ENCODE results near the gene SAMD1. TPM values are rescaled to one million over a fixed set of nuclear protein-coding genes. Genes with fewer than 3 reads are reported as not detected.
A peak's percentile ranks its signal among the peaks of the same experiment; 100 is the strongest.

Gene SAMD1
- total RNA-seq, 2 donors from 2014 or later: 52.9 to 91.3 TPM

DNA sequence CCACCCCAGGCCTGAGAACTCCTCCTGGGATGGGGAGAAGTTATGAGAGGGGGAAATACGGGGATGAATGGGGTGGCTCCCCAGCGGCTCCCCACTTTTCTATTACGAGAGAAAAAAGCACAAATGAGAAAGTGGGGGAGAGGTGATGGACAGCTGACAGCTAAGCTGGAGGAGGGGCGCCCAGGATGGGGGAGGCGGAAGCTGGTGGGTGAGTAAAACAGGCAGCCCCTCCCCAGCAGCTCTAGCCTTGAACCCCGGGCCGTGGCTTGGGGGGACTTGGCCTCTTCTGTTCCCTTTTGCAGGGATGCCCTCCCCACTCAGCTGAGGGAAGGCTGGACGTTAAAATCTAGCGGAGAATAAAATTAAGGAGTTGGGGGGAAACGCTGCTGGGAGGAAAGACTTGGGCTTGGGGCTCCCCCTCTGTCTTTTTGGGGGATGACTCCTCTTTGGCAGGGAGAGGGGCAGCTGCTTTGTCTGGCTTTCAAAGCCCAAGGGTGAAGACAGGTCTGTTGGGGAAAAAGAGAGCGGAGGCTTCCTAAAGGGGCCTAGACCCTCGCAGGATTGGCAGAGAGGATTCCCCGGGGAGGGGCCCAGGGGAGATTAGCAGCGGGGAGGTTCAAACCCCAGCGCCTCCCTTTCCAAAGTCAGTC, 1.4 kb upstream of the SAMD1 start:
- Histone ChIP-seq H3K9ac (ENCODE audit: low read depth in 2 of 2, low read length in 2 of 2) (peak overlapping the region; percentile 50 to 84), H3K27ac (peak overlapping the region; percentile 95), H3K4me1 (no peaks in the 10 kb centered on the region), H3K27me3 (no peaks in the 10 kb centered on the region), H3K4me3 (peak overlapping the region; percentile 84), H3K9me3 (no peaks in the 10 kb centered on the region), H3K36me3 (no peaks in the 10 kb centered on the region)
- intact Hi-C loops (cut with DNase I): no loop called here
- DNase-seq: peak; percentile 56
- TF ChIP-seq, protein P1, sequence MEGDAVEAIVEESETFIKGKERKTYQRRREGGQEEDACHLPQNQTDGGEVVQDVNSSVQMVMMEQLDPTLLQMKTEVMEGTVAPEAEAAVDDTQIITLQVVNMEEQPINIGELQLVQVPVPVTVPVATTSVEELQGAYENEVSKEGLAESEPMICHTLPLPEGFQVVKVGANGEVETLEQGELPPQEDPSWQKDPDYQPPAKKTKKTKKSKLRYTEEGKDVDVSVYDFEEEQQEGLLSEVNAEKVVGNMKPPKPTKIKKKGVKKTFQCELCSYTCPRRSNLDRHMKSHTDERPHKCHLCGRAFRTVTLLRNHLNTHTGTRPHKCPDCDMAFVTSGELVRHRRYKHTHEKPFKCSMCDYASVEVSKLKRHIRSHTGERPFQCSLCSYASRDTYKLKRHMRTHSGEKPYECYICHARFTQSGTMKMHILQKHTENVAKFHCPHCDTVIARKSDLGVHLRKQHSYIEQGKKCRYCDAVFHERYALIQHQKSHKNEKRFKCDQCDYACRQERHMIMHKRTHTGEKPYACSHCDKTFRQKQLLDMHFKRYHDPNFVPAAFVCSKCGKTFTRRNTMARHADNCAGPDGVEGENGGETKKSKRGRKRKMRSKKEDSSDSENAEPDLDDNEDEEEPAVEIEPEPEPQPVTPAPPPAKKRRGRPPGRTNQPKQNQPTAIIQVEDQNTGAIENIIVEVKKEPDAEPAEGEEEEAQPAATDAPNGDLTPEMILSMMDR (IDR thresholded peaks at IDR 0.05): no peak

DNA sequence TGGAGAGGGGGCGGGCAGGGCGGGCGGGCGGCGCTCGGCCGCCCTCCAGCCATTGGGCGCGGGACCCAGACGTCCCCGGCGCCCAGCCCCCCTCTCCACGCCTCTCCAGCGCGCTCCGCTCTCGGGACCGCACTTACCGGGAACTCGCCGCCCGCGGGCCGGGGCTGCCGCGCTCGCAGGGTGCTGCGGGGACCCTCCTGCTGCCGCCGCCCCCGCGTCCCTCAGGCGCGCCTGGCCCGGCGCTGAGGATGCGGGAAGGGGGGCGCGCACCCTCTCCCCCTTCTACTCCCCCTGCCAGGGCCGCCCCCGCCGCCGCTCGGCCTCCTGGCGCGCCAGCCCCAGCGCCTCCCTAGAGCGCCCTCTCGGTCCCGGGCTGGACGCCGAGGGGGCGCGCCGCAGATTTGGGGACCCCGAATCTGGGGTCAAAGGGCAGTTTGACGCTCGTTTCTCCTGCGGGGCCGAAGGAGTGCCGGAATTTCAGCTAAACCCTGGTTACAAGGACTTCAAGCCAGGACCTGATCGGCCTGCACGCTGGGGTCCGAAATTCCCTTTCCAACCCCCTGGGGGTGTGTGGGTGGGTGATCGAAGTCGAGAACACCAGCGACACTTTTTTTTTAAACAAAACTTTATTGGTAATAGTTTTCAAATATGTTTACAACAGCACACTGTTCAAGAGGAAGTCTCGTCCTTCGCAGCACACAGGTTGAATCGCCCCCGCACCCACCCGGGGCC, 696 bp upstream of the SAMD1 start:
- Histone ChIP-seq H3K4me1 (no peaks in the 10 kb centered on the region), H3K9ac (ENCODE audit: low read depth in 2 of 2, low read length in 2 of 2) (peak overlapping the region; percentile 80 to 84), H3K27ac (peak overlapping the region; percentile 95), H3K27me3 (no peaks in the 10 kb centered on the region), H3K36me3 (no peaks in the 10 kb centered on the region), H3K9me3 (no peaks in the 10 kb centered on the region), H3K4me3 (peak overlapping the region; percentile 84)
- DNase-seq: peak; percentile 84
- intact Hi-C loops (cut with DNase I): no loop called here
- TF ChIP-seq, protein P1 (IDR thresholded peaks at IDR 0.05): no peak

DNA sequence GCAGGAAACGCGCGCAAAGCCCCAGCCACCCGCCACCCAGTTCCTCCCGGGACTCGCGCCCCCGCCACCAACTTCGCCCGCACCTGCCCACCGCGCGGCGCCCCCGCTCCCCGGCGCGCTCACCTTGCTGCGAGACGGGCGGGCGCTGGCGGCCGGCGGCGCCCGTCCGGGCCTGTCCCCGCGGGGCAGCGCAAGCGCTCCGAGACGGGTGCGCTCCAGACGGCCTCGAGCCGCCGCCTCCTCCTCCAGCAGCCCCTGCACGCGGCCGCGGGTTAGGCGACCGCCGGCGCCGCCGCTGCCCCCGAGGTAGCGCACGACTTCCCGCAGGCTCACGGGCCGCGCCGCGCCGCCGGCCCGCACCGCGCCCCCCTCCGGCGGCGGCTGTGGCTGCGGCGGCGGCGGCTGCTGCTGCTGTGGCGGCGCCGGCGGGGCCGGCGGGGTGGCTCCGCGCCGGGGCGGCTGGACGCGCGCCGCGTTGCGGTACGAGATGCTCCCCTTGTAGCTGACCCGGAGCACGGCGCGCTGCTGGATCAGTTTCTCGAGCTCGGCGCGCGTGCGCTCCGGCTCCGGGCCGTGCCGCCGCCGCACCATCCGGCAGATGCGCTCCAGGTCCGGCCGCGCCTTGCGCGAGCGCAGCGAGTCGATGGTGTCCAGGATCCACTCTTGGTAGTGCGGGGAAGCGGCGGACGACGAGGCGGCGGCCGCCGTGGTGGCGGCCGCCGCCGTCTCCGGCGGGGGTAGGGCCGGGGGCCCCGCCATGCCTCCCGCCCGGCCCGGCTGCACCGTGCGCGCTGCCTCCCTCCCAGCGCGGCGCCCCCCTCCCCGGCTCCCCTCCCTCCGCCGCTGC, 666 bp downstream of the SAMD1 start:
- H3K4me3 ChIP-seq: peak overlapping the region; percentile 48
- no peaks in the 10 kb centered on the region for H3K4me1 ChIP-seq
- DNase-seq: no peak
- H3K9me3 ChIP-seq: no peaks in the 10 kb centered on the region
- peak overlapping the region; percentile 60 for H3K27ac ChIP-seq
- TF ChIP-seq, protein P1 (IDR thresholded peaks at IDR 0.05): no peak
- H3K36me3 ChIP-seq: no peaks in the 10 kb centered on the region
- H3K9ac ChIP-seq (ENCODE audit: low read depth in 2 of 2, low read length in 2 of 2): peak overlapping the region; percentile 3 to 56
- intact Hi-C loops (cut with DNase I): no loop called here
- no peaks in the 10 kb centered on the region for H3K27me3 ChIP-seq

DNA sequence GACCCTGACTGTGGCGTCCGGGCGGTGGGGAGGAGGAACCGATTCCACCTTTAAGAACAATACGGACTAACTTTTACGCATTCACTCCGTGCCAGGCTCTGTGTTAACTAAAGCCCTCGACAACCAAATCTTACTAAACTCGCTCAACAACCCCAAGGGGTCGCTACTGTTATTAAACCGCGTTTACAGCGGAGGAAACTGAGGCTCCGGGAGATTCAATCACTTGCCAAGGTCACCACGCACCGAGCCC, 1.2 kb downstream of the SAMD1 start:
- H3K9me3 ChIP-seq: no peaks in the 10 kb centered on the region
- no peaks in the 10 kb centered on the region for H3K27me3 ChIP-seq
- no peak for DNase-seq
- peak overlapping the region; percentile 40 for H3K4me3 ChIP-seq
- H3K36me3 ChIP-seq: no peaks in the 10 kb centered on the region
- H3K4me1 ChIP-seq: no peaks in the 10 kb centered on the region
- TF ChIP-seq, protein P1 (IDR thresholded peaks at IDR 0.05): no peak
- intact Hi-C loops (cut with DNase I): no loop called here
- H3K9ac ChIP-seq (ENCODE audit: low read depth in 2 of 2, low read length in 2 of 2): peak overlapping the region; percentile 3 to 56
- H3K27ac ChIP-seq: no peak overlapping the region

DNA sequence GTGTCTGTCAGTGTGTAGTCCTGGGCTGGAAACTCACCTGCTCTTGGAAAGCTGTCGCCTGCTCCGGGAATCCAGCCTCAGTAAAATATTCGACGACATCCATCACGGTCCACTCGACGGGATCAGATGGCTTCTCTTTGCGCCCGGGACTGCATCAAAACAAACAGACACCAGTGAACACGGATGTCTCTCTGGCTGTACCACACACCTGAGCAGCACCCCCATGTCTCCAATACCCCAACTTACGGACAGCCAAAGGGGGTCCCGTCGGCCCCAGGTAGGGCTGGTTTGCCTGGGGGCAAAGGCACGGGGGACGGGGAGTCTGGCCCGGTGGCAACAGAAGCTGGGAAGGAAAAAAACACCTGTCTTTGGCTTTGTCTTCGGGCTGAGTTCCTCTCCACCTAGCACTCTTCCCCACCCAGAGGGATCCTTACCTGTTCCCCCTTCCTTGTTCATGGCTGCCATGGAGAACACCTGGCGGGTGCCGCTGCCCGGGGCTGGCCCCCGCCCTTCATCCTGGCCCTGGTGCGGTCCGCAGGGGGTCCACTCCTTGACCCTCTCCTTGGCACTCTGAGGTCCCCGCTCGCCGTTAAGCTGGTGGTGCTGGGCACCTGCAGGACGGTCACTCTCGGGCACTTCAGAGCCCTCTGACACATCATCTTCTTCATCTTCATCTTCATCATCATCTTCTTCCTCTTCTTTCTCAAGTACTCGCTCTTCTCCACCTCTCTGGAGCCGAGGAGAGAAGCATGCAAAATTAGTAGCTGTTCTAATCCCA, 1.7 kb downstream of the SAMD1 start:
- no peak overlapping the region for H3K27ac ChIP-seq
- peak overlapping the region in 1 of 2 donors; percentile 3 for H3K9ac ChIP-seq (ENCODE audit: low read depth in 2 of 2, low read length in 2 of 2)
- DNase-seq: no peak
- H3K27me3 ChIP-seq: no peaks in the 10 kb centered on the region
- no peaks in the 10 kb centered on the region for H3K4me1 ChIP-seq
- intact Hi-C loops (cut with DNase I): no loop called here
- H3K36me3 ChIP-seq: no peaks in the 10 kb centered on the region
- no peaks in the 10 kb centered on the region for H3K9me3 ChIP-seq
- TF ChIP-seq, protein P1 (IDR thresholded peaks at IDR 0.05): no peak
- H3K4me3 ChIP-seq: peak overlapping the region; percentile 40
